H1 (cell line): ENCODE results near the gene SMYD4. TPM values are rescaled to one million over a fixed set of nuclear protein-coding genes. Genes with fewer than 3 reads are reported as not detected.

Source experiments
- CTCF ChIA-PET: fragments of 300-600 bp; sonication (Branson Sonifier 250); formaldehyde crosslinking; loops from one replicate; lab custom pipeline; 2021; ENCODE audit not compliant: partially characterized antibody; lab: Charles Lee
- POLR2A ChIA-PET: fragments of 300-600 bp; sonication (Branson Sonifier 250); formaldehyde crosslinking; loops from one replicate; lab custom pipeline; 2021; ENCODE audit warnings: inconsistent platforms; ENCODE audit not compliant: partially characterized antibody; lab: Charles Lee
- DNase-seq, 2 experiments: peaks; one replicate each; pipeline versions ENCODE4 v3.0.0 to v3.0.0-alpha.2; 2010 to 2022; ENCODE audit warnings: low spot score in 2 of 2, low read depth in 1 of 2, mixed read lengths in 1 of 2
- FAIRE-seq: peaks from 2 replicates; lab custom pipeline; 2011; peaks lifted over from hg19 to GRCh38; lab: Jason Lieb, UNC
- H2AFZ ChIP-seq: 2 replicates; pipeline ENCODE4 v1.8.1; 2012; ENCODE audit warnings: low read length, inconsistent platforms
- H2AK5ac ChIP-seq: 2 replicates; pipeline ENCODE4 v1.6.1; 2013; ENCODE audit warnings: low read depth, low read length
- H2BK120ac ChIP-seq: replicated peaks from 2 replicates; pipeline ENCODE3; 2013; ENCODE audit warnings: low read depth, low read length, inconsistent platforms
- H2BK12ac ChIP-seq: 2 replicates; pipeline ENCODE4 v1.6.1; 2013; ENCODE audit warnings: low read depth, low read length
- H2BK15ac ChIP-seq: 2 replicates; pipeline ENCODE4 v1.6.1; 2013; ENCODE audit warnings: low read length
- H2BK20ac ChIP-seq: 2 replicates; pipeline ENCODE4 v1.6.1; 2013; ENCODE audit warnings: low read length
- H2BK5ac ChIP-seq: 2 replicates; pipeline ENCODE4 v1.6.1; 2013; ENCODE audit warnings: low read depth, low read length
- H3K14ac ChIP-seq: 2 replicates; pipeline ENCODE4 v1.6.1; 2013; ENCODE audit warnings: inconsistent platforms; ENCODE audit not compliant: insufficient read length
- H3K18ac ChIP-seq: 2 replicates; pipeline ENCODE4 v1.6.1; 2013; ENCODE audit warnings: low read length; ENCODE audit errors: extremely low read depth
- H3K23ac ChIP-seq: 2 replicates; pipeline ENCODE4 v1.6.1; 2013; ENCODE audit warnings: inconsistent platforms; ENCODE audit not compliant: insufficient read length
- H3K23me2 ChIP-seq: 2 replicates; pipeline ENCODE4 v1.6.1; 2013; ENCODE audit warnings: low read depth, low read length
- H3K27ac ChIP-seq: 2 replicates; pipeline ENCODE4 v1.6.1; 2011; ENCODE audit warnings: low read depth, low read length, inconsistent platforms
- H3K27me3 ChIP-seq, 4 experiments: replicated peaks in 1 of 4; 1 replicate in 1 of 4; 2 replicates in 3 of 4; pipeline versions ENCODE4 v1.6.1 to v1.8.1; 2011 to 2013; ENCODE audit warnings: low read length in 3 of 4, mild to moderate bottlenecking in 3 of 4, inconsistent platforms in 2 of 4, mixed read lengths in 2 of 4, moderate library complexity in 1 of 4; ENCODE audit not compliant: control insufficient read depth in 3 of 4, insufficient read depth in 3 of 4; ENCODE audit errors: extremely low read depth in 1 of 4
- H3K36me3 ChIP-seq, 4 experiments: 2 replicates each; pipeline versions ENCODE4 v1.6.1 to v1.8.1; 2011 to 2013; ENCODE audit warnings: mild to moderate bottlenecking in 4 of 4, low read length in 3 of 4, moderate library complexity in 2 of 4, control low read depth in 1 of 4, inconsistent platforms in 1 of 4; ENCODE audit not compliant: insufficient read depth in 4 of 4, control insufficient read depth in 2 of 4
- H3K4ac ChIP-seq: replicated peaks from 2 replicates; pipeline ENCODE3; 2013; ENCODE audit warnings: low read length, low read depth, mixed read lengths, inconsistent platforms; ENCODE audit not compliant: insufficient read length
- H3K4me1 ChIP-seq, 4 experiments: replicated peaks in 1 of 4; 1 replicate in 1 of 4; 2 replicates in 3 of 4; pipeline versions ENCODE4 v1.6.1 to v1.8.1; 2011 to 2013; ENCODE audit warnings: low read length in 3 of 4, inconsistent platforms in 2 of 4, mixed read lengths in 1 of 4; ENCODE audit not compliant: insufficient read depth in 4 of 4, control insufficient read depth in 3 of 4
- H3K4me2 ChIP-seq, 2 experiments: 2 replicates each; pipeline versions ENCODE4 v1.6.1 to v1.8.1; 2011 to 2013; ENCODE audit warnings: low read depth in 2 of 2, low read length in 2 of 2, control low read depth in 1 of 2, inconsistent platforms in 1 of 2, mild to moderate bottlenecking in 1 of 2; ENCODE audit not compliant: insufficient read depth in 1 of 2
- H3K4me3 ChIP-seq, 4 experiments: fragments of 200-600, 300-600 bp in 1 of 4; sonication (generic), shearing (Covaris generic), sonication (Bioruptor Twin) in 1 of 4; 2 replicates each; pipeline versions ENCODE4 v1.5.1 to v1.8.1; 2011 to 2016; ENCODE audit warnings: low read length in 4 of 4, low read depth in 3 of 4, control low read depth in 2 of 4, inconsistent platforms in 2 of 4, mild to moderate bottlenecking in 2 of 4, mixed read lengths in 1 of 4, moderate library complexity in 1 of 4; ENCODE audit not compliant: insufficient read depth in 2 of 4; ENCODE audit errors: extremely low read depth in 1 of 4
- H3K56ac ChIP-seq: replicated peaks from 2 replicates; pipeline ENCODE3; 2013; ENCODE audit warnings: low read depth, mild to moderate bottlenecking, mixed read lengths, low read length, inconsistent platforms; ENCODE audit not compliant: insufficient read length
- H3K79me1 ChIP-seq: 2 replicates; pipeline ENCODE4 v1.6.1; 2013; ENCODE audit warnings: low read depth, low read length, control low read depth
- H3K79me2 ChIP-seq, 2 experiments: 2 replicates each; pipeline versions ENCODE4 v1.6.1 to v1.8.1; 2012 to 2013; ENCODE audit warnings: low read length in 2 of 2, mild to moderate bottlenecking in 2 of 2, inconsistent platforms in 1 of 2; ENCODE audit not compliant: insufficient read depth in 2 of 2, control insufficient read depth in 1 of 2
- H3K9ac ChIP-seq, 4 experiments: replicated peaks in 1 of 4; 1 replicate in 1 of 4; 2 replicates in 3 of 4; pipeline versions ENCODE4 v1.6.1 to v1.8.1; 2011 to 2013; ENCODE audit warnings: low read depth in 3 of 4, low read length in 3 of 4, control low read depth in 2 of 4, mild to moderate bottlenecking in 2 of 4, moderate library complexity in 2 of 4, inconsistent platforms in 1 of 4; ENCODE audit errors: extremely low read depth in 1 of 4
- H3K9me3 ChIP-seq, 2 experiments: 2 replicates each; pipeline versions ENCODE4 v1.6.1 to v1.8.1; 2012 to 2013; ENCODE audit warnings: mild to moderate bottlenecking in 2 of 2, moderate library complexity in 2 of 2, control low read depth in 1 of 2, inconsistent platforms in 1 of 2, low read depth in 1 of 2, low read length in 1 of 2, mixed read lengths in 1 of 2; ENCODE audit not compliant: insufficient read depth in 2 of 2
- H4K20me1 ChIP-seq, 2 experiments: replicated peaks in 1 of 2; 2 replicates each; pipeline versions ENCODE3 to v1.8.1; 2011 to 2013; ENCODE audit warnings: inconsistent platforms in 2 of 2, low read length in 2 of 2, mild to moderate bottlenecking in 1 of 2; ENCODE audit not compliant: insufficient read depth in 2 of 2, control insufficient read depth in 1 of 2
- H4K5ac ChIP-seq: 2 replicates; pipeline ENCODE4 v1.6.1; 2013; ENCODE audit warnings: low read length, low read depth, mixed read lengths, inconsistent platforms; ENCODE audit not compliant: insufficient read length
- H4K8ac ChIP-seq: 2 replicates; pipeline ENCODE4 v1.8.0; 2013; ENCODE audit warnings: mild to moderate bottlenecking, moderate library complexity, low read length, inconsistent platforms; ENCODE audit not compliant: insufficient read depth; ENCODE audit errors: extremely low read depth
- H4K91ac ChIP-seq: replicated peaks from 2 replicates; pipeline ENCODE3; 2013; ENCODE audit warnings: low read length, mixed read lengths, inconsistent platforms; ENCODE audit not compliant: insufficient read length
- BRCA1 ChIP-seq: IDR thresholded peaks from 2 replicates; pipeline ENCODE4 v1.6.1; 2012; ENCODE audit warnings: low read depth, low read length, improper control_type of control experiment
- CBX5 ChIP-seq: fragments of 300-800, 300-1000 bp; sonication (generic); IDR thresholded peaks from 2 replicates; pipeline ENCODE4 v1.7.1; 2016; ENCODE audit warnings: antibody characterized with exemption, low read length, low read depth
- EZH2 ChIP-seq: fragments of 200-600 bp; sonication (generic); IDR thresholded peaks from 2 replicates; pipeline ENCODE4 v1.7.1; 2012; ENCODE audit warnings: low read depth, mild to moderate bottlenecking, moderate library complexity, low read length, inconsistent platforms; ENCODE audit not compliant: severe bottlenecking
- GABPA ChIP-seq: IDR thresholded peaks from 2 replicates; pipeline ENCODE4 v1.6.1; 2011; ENCODE audit warnings: mild to moderate bottlenecking, low read length, moderate library complexity, borderline replicate concordance; ENCODE audit not compliant: insufficient read depth
- GTF2F1 ChIP-seq: IDR thresholded peaks from 2 replicates; pipeline ENCODE4 v1.6.1; 2012; ENCODE audit warnings: low read depth, low read length, improper control_type of control experiment, borderline replicate concordance
- HDAC2 ChIP-seq, 2 experiments: fragments of 300-600 bp in 1 of 2; sonication (generic) in 1 of 2; IDR thresholded peaks; 2 replicates each; pipeline ENCODE4 v1.6.1; 2011 to 2012; ENCODE audit warnings: low read depth in 2 of 2, low read length in 2 of 2, mild to moderate bottlenecking in 2 of 2, moderate library complexity in 2 of 2, borderline replicate concordance in 1 of 2, inconsistent platforms in 1 of 2
- SIN3A ChIP-seq, 2 experiments: IDR thresholded peaks in 1 of 2; conservative IDR thresholded peaks in 1 of 2; 2 replicates each; pipeline ENCODE4 v1.6.1; 2011 to 2012; ENCODE audit warnings: low read length in 2 of 2, improper control_type of control experiment in 1 of 2, low read depth in 1 of 2, mild to moderate bottlenecking in 1 of 2
- SP1 ChIP-seq: IDR thresholded peaks from 2 replicates; pipeline ENCODE4 v1.6.1; 2011; ENCODE audit warnings: low read depth, low read length
- SUZ12 ChIP-seq: fragments of 200-600 bp; sonication (generic); IDR thresholded peaks from 2 replicates; pipeline ENCODE4 v1.6.1; 2012; ENCODE audit warnings: mild to moderate bottlenecking, inconsistent platforms, low read length, moderate library complexity, mixed read lengths
- TAF7 ChIP-seq: optimal IDR thresholded peaks from 2 replicates; pipeline ENCODE3; 2011; ENCODE audit warnings: low read depth, mild to moderate bottlenecking, inconsistent platforms, low read length, moderate library complexity, borderline replicate concordance
- TEAD4 ChIP-seq: IDR thresholded peaks from 2 replicates; pipeline ENCODE4 v1.6.1; 2012; ENCODE audit warnings: low read depth, low read length, inconsistent platforms, mixed read lengths
- ZNF274 ChIP-seq: IDR thresholded peaks from 2 replicates; pipeline ENCODE4 v1.7.0; 2012; ENCODE audit warnings: low read length, borderline replicate concordance; ENCODE audit errors: extremely low read depth
- WGBS, 2 experiments: shearing (Covaris generic) in 1 of 2; methylation state at CpG; one replicate each; pipeline versions ENCODE4 v1.1.6 to v1.1.7; 2013 to 2015; ENCODE audit warnings: low lambda C conversion rate in 2 of 2, mixed read lengths in 2 of 2, inconsistent platforms in 1 of 2, low coverage in 1 of 2, missing lambda C conversion rate in 1 of 2; ENCODE audit not compliant: insufficient replicate concordance in 2 of 2, insufficient coverage in 1 of 2, insufficient read length in 1 of 2; ENCODE audit errors: extremely low coverage in 1 of 2, missing lambda C conversion rate in 1 of 2; 5-methylcytosine and 5-hydroxymethylcytosine counted together
- polyA plus RNA-seq, 7 experiments: library from polyadenylated mRNA; depleted of rRNA in 3 of 7; stranded (reverse) in 5 of 7; unstranded in 2 of 7; fragments of >200 nt in 5 of 7; fragments of 200-250 nt in 2 of 7; gene quantifications; 1 replicate in 5 of 7; 2 replicates in 1 of 7; 4 replicates in 1 of 7; pipeline versions ENCODE4 v1.2.1 to v1.2.3, GENCODE V29; 2011 to 2013; ENCODE audit warnings: missing spikeins in 2 of 7, mixed read lengths in 2 of 7
- total RNA-seq: library from RNA; stranded (reverse); fragmentation: NEBNext Ultra II Directional; extraction: Animal tissue kit (Norgen Biotek cat#: 25700); gene quantifications from 2 replicates; pipeline ENCODE4 v1.2.1, GENCODE V29; 2021
- TF ChIP-seq, protein P1 (sequence below): IDR thresholded peaks from 2 replicates; pipeline ENCODE4 v1.6.1; 2012; ENCODE audit warnings: inconsistent platforms

The SMYD4 gene
- total and polyA plus RNA-seq, 2 of the 8 experiments (the other 6 are each of a cell fraction or from before 2014, with no cell fraction given) = 10.5 to 23.4 TPM

DNA sequence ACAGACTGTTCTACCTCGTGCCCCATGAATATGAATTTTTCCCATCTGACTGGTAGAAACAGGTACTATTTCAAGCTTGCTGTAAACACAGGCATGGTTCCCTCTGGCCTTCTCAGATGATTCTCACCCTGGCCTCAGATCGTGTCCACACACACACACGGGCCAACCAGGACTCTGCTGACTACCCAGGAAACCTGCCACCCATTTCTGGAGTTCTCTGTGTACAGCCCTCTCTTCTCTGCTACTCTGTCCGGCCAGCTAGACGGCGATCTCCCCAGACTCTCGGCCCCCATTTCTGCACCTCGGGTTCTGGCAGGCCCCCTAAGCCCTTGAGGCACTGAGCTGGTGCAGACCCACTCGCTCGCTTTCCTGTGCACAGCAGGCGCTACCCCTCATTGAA is 31.3 kb upstream of the SMYD4 start:
- no peak overlapping the region for H3K23ac ChIP-seq
- H2BK120ac ChIP-seq = no peak overlapping the region
- 89% methylated on average over 11 of the region's 11 CpGs; no CpG with 5 or more reads in 1 of the 2 experiments for WGBS, 2 experiments
- TF ChIP-seq SIN3A (conservative IDR thresholded peaks at IDR 0.05 in 1 of 2, IDR thresholded peaks at IDR 0.05 in 1 of 2; ENCODE audit: low read depth in 1 of 2, low read length in 2 of 2) (no peak), EZH2 (no peak), GTF2F1 (no peak), TEAD4 (no peak), CBX5 (no peak), ZNF274 (no peak), GABPA (no peak), SUZ12 (no peak), SP1 (no peak), HDAC2 (IDR thresholded peaks at IDR 0.05; ENCODE audit: borderline replicate concordance in 1 of 2, low read depth in 2 of 2, low read length in 2 of 2) (no peak), BRCA1 (no peak), TAF7 (no peak)
- TF ChIP-seq, protein P1, sequence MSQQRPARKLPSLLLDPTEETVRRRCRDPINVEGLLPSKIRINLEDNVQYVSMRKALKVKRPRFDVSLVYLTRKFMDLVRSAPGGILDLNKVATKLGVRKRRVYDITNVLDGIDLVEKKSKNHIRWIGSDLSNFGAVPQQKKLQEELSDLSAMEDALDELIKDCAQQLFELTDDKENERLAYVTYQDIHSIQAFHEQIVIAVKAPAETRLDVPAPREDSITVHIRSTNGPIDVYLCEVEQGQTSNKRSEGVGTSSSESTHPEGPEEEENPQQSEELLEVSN = no peak
- H2BK15ac ChIP-seq = no peak overlapping the region
- no peak overlapping the region for H3K14ac ChIP-seq
- no peak overlapping the region for H2BK5ac ChIP-seq
- H3K79me1 ChIP-seq = peaks cover 3% of the 10 kb centered on the region
- no peak overlapping the region for H3K4ac ChIP-seq
- H3K27me3 ChIP-seq = no peaks in the 10 kb centered on the region
- H2AFZ ChIP-seq = no peak overlapping the region
- ChIA-PET CTCF (interaction anchor here (1.2 to 1.8 kb wide), 2 partner anchors 22 to 140 kb away, joined by 3 to 7 read pairs; no protein-coding TSS in a partner anchor), POLR2A (interaction anchor here (0.8 to 1.2 kb wide), 2 partner anchors 9 to 148 kb away, joined by 4 to 5 read pairs; no protein-coding TSS in a partner anchor)
- H4K8ac ChIP-seq = no peak overlapping the region
- no peaks in the 10 kb centered on the region for H3K4me1 ChIP-seq
- no peak overlapping the region for H2AK5ac ChIP-seq
- H3K4me3 ChIP-seq = no peak overlapping the region
- H3K23me2 ChIP-seq = no peaks in the 10 kb centered on the region
- no peak overlapping the region for H3K4me2 ChIP-seq
- H2BK20ac ChIP-seq = no peak overlapping the region
- no peak overlapping the region for H3K56ac ChIP-seq
- no peak overlapping the region for H2BK12ac ChIP-seq
- H4K20me1 ChIP-seq = peaks cover 0 to 3% of the 10 kb centered on the region in 2 experiments
- no peak for FAIRE-seq
- no peak overlapping the region for H4K91ac ChIP-seq
- peaks cover 0 to 11% (median 4%) of the 10 kb centered on the region in 4 experiments; a peak in 3 of 8 replicates for H3K36me3 ChIP-seq
- H3K27ac ChIP-seq = no peak overlapping the region
- DNase-seq = no peak
- no peak overlapping the region for H4K5ac ChIP-seq
- H3K9me3 ChIP-seq = no peaks in the 10 kb centered on the region
- H3K79me2 ChIP-seq = no peaks in the 10 kb centered on the region
- no peak overlapping the region for H3K18ac ChIP-seq
- no peak overlapping the region for H3K9ac ChIP-seq
